K562 (cell line): Measurements from ENCODE around the gene EEFSEC. TPM values are rescaled to one million over a fixed set of nuclear protein-coding genes. Genes with fewer than 3 reads are reported as not detected.

ENCODE experiments used
- CBFA2T2 ChIP-seq: fragments of 450-650 bp; conservative IDR thresholded peaks from 2 replicates; pipeline ENCODE4 v1.6.1; 2017; ENCODE audit warnings: mild to moderate bottlenecking
- CREM ChIP-seq: IDR thresholded peaks from 2 replicates; pipeline ENCODE4 v1.6.1; 2014; ENCODE audit warnings: antibody characterized with exemption, low read depth
- DMBX1 ChIP-seq: fragments of 250-450 bp; sonication (Bioruptor Pico); IDR thresholded peaks from 2 replicates; pipeline ENCODE4 v1.8.0; 2022; ENCODE audit warnings: inconsistent platforms, mild to moderate bottlenecking, moderate library complexity, borderline replicate concordance
- ILF3 ChIP-seq: fragments of 450-650 bp; IDR thresholded peaks from 2 replicates; pipeline ENCODE4 v1.6.1; 2018; ENCODE audit warnings: antibody characterized with exemption, mild to moderate bottlenecking, moderate library complexity, borderline replicate concordance
- JUND ChIP-seq, 2 experiments: IDR thresholded peaks; 2 replicates in 1 of 2; 3 replicates in 1 of 2; pipeline ENCODE4 v1.6.1; 2011; ENCODE audit warnings: borderline replicate concordance in 2 of 2, low read depth in 2 of 2, low read length in 2 of 2, improper control_type of control experiment in 1 of 2, missing biosample characterization in 1 of 2, missing genetic modification characterization in 1 of 2, missing genetic modification reagents in 1 of 2
- KDM5B ChIP-seq: fragments of 200-600 bp; sonication (generic); IDR thresholded peaks from 2 replicates; pipeline ENCODE4 v1.6.1; 2012; ENCODE audit warnings: low read depth, mild to moderate bottlenecking, moderate library complexity, low read length, control low read depth, inconsistent platforms; ENCODE audit not compliant: insufficient replicate concordance
- L3MBTL2 ChIP-seq: fragments of 450-650 bp; IDR thresholded peaks from 2 replicates; pipeline ENCODE4 v1.6.1; 2016; ENCODE audit warnings: mild to moderate bottlenecking, moderate library complexity
- MECOM ChIP-seq: fragments of 250-450 bp; sonication (Bioruptor Pico); IDR thresholded peaks from 2 replicates; pipeline ENCODE4 v1.8.0; 2022; ENCODE audit warnings: inconsistent platforms
- SMAD4 ChIP-seq: fragments of 250-450 bp; sonication (Bioruptor Pico); conservative IDR thresholded peaks from 2 replicates; pipeline ENCODE4 v1.8.0; 2021; ENCODE audit warnings: inconsistent platforms, mild to moderate bottlenecking, moderate library complexity
- SP1 ChIP-seq: sonication (generic); formaldehyde crosslinking; IDR thresholded peaks from 2 replicates; pipeline ENCODE4 v1.8.1; 2022; ENCODE audit warnings: mild to moderate bottlenecking, missing genetic modification reagents
- ZBTB33 ChIP-seq: sonication (generic); formaldehyde crosslinking; IDR thresholded peaks from 2 replicates; pipeline ENCODE4 v1.8.1; 2023; ENCODE audit warnings: mild to moderate bottlenecking, missing genetic modification reagents
- ZBTB7A ChIP-seq: IDR thresholded peaks from 2 replicates; pipeline ENCODE4 v1.6.1; 2011; ENCODE audit warnings: low read depth, mild to moderate bottlenecking, low read length, moderate library complexity, borderline replicate concordance; ENCODE audit not compliant: control insufficient read depth
- polyA plus RNA-seq, 8 experiments: library from polyadenylated mRNA; depleted of rRNA in 4 of 8; stranded (reverse) in 5 of 8; unstranded in 3 of 8; fragments of >200 nt; fragmentation: Nextera tagmentation in 2 of 8; fragmentation: Illumina TruSeq in 1 of 8; extraction: Ambion mirVana in 2 of 8; extraction: Trizol in 1 of 8; gene quantifications; 2 replicates each; pipeline versions ENCODE4 v1.2.1 to v1.2.3, GENCODE V29; 2011 to 2014; ENCODE audit warnings: inconsistent platforms in 1 of 8, missing spikeins in 1 of 8
- total RNA-seq, 7 experiments: library from RNA; depleted of rRNA in 6 of 7; stranded (reverse); fragments of >200 nt in 6 of 7; fragmentation: Illumina TruSeq in 2 of 7; extraction: Trizol in 2 of 7; gene quantifications; 2 replicates each; pipeline versions ENCODE4 v1.2.1 to v1.2.3, GENCODE V29; 2011 to 2021; ENCODE audit warnings: low replicate concordance in 1 of 7
- TF ChIP-seq, protein P1 (sequence below): sonication (generic); formaldehyde crosslinking; IDR thresholded peaks from 2 replicates; pipeline ENCODE4 v1.5.0; 2020; ENCODE audit warnings: missing genetic modification reagents

Gene EEFSEC
- total and polyA plus RNA-seq, 9 of the 15 experiments (the other 6 are each of a cell fraction or from before 2014, with no cell fraction given): 0.35 to 11.8 (median 7.7) TPM

DNA sequence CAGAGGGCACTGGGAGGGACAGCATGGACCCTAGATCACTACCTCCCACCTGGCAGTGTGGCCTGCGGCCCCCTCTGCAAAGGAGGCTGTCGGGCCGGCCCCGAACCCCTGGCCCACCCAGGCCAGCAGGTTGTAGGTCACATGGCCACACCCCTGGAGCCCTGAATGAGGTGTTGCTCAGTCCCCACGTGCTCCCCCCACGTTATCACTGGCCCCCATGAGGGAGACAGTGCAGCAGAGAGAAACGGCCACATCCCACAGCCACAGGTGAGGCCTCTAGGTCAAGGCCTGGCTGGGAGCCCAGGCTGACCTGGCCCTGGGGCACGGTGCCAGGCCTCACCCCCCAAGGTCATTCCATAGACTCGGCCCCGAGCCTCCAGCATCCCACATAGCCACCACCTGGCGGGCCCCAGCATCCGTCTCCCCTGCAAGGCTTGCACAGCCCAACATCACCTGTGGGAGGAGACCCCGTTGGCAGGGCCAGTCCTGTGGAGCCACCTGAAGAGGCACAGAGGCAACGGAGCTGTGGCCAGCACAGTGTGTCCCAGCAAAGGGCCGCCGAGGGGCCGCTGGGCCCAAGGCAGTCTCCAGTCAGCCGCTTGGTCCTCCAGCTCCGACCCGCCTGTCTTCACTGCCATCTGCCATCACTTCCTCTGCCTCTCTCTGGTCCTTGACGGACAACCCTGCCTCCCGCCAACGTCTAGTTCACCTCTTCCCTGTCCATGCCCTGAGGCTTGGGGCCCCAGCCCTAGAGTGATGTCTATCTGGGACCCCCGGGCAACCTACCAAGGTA lies 260.3 kb downstream of the EEFSEC start (continued):
- TF ChIP-seq SMAD4 (peak; percentile 29; the same call in 1 of the 2 replicates), MECOM (CRISPR knock-in tag) (peak; percentile 8; the same call in 1 of the 2 replicates), L3MBTL2 (peak; percentile 70), CREM (0 out of 2 replicates have a peak, but pooled peaks have one; percentile 35), ILF3 (no peak), JUND (IDR thresholded peaks at IDR 0.05; ENCODE audit: borderline replicate concordance, low read depth, low read length) (no peak), JUND (tag; IDR thresholded peaks at IDR 0.05; ENCODE audit: borderline replicate concordance, low read depth, low read length) (no peak), CBFA2T2 (peak; percentile 33), ZBTB33 (CRISPR knock-in tag) (peak; percentile 92), KDM5B (peak; percentile 26), DMBX1 (peak; percentile 67; the same call in 1 of the 2 replicates), ZBTB7A (peak; percentile 39; the same call in 1 of the 2 replicates), SP1 (peak; percentile 49; the same call in 1 of the 2 replicates)
- TF ChIP-seq, protein P1, sequence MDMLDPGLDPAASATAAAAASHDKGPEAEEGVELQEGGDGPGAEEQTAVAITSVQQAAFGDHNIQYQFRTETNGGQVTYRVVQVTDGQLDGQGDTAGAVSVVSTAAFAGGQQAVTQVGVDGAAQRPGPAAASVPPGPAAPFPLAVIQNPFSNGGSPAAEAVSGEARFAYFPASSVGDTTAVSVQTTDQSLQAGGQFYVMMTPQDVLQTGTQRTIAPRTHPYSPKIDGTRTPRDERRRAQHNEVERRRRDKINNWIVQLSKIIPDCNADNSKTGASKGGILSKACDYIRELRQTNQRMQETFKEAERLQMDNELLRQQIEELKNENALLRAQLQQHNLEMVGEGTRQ (CRISPR knock-in tag): peak; percentile 63; the same call in 1 of the 2 replicates
- TF ChIP-seq, all 486 proteins: peak for 41
